ENCODE data around the gene DIAPH2.
"Not testable (repeated sequence)": the region's sequence is repeated elsewhere in the genome, so short reads cannot be mapped to it uniquely, and the experiment has no call there.

The DIAPH2 gene
- total RNA-seq = 36.4 reads per million, percentile 61 among the genes with 10 or more reads in this experiment

DNA sequence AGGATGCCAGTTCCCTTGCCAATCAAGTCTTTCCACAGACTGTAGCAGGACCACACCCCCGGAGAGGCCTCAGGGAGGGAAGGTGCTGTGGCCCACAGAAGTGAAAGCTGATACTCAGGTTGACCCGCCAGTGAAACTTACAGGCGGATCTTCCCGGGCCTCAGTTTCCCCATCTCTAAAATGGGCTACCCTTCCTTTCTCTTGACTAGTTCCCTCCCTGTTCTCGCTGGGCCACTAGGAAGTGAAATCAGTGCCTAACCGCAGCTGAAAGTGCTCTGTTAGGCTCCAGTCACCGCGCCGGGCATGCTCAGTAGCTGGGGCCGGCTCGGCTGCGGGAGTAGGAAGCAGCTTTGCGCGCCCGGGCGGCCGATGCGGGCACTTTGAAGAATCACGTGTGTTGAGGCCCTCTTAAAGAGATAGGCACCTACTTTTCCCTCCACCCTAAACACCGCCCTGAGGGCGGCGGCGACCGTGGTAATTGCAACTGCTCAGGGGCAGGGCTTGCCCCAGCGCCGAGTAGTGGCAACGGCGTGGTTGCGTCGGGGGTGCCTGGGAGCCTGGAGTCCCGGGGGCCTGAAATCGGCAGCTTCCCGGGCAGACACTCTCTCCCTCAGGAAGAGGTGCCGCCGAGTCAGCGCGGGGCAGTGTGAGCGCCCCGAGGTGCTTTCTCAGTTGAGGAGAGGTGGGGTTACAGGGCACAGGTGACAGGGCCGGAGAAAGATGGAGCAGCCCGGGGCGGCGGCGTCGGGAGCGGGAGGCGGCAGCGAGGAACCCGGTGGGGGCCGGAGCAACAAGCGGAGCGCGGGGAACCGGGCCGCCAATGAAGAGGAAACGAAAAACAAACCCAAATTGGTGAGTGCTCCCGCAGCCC is at the start of gene DIAPH2:
Gene DIAPH2, plus strand, starts transcription at position 504 of the 871 bp plus-strand sequence.
- DNase-seq = peak; percentile 65

GRCh38 chrX:96650023-96650422 is 34.6 kb upstream of the DIAPH2 start:
- no peak for DNase-seq

DNA sequence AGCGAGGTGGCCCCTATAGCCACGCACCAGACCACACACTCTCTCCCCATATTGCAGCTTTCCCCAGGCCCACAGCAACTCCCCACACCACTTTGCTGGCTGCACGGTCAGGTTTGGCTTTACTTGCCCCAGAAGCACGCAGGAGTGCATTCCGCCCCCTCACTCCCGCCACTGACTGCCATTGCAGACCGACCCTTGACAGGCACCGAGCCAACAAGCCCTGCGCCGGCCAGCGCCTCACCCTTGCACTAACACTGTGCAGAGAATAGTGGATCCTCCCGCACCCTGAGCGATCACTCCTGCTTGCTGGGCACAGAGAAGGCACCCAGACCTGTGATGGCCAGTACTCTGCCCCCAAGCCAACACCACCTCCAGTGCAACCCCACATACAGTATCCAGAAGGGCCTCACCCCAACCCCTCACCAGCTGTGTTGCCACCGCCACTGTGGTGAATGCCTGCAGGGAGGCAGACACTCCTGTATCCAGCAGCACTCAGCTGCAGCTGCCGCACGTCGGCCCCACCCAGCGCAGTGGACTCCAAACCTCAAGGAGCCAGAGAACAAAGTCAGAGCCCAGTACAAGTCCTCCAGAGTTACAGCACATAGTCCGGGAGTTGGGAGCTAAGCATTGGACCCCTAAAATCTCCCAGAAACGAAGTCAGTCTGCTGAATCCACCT is 28.6 kb upstream of the DIAPH2 start:
- no peak for DNase-seq

DNA sequence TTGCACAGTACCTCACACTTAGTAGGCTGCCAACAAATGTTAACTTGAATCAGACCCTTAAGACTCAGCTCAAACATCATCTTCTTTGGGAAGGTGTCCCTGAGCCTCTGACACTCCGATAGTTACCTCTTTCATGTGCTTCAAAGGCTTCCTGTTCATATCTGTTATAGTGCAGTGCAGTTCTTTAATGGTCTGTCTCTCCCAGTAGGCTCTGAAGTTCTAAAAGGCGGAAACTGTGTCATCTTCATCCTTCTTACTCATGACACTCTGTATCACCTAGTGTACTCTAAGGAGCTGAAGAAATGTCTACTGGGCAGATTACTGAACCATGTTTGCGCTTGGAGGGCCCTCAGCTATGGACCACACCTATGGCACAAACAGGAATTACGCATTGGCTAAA is 2.1 kb upstream of the DIAPH2 start:
- no peak for DNase-seq

- DNase-seq = no peak
Measured at GRCh38 chrX:96683997-96684338, 674 bp upstream of the DIAPH2 start.

DNA sequence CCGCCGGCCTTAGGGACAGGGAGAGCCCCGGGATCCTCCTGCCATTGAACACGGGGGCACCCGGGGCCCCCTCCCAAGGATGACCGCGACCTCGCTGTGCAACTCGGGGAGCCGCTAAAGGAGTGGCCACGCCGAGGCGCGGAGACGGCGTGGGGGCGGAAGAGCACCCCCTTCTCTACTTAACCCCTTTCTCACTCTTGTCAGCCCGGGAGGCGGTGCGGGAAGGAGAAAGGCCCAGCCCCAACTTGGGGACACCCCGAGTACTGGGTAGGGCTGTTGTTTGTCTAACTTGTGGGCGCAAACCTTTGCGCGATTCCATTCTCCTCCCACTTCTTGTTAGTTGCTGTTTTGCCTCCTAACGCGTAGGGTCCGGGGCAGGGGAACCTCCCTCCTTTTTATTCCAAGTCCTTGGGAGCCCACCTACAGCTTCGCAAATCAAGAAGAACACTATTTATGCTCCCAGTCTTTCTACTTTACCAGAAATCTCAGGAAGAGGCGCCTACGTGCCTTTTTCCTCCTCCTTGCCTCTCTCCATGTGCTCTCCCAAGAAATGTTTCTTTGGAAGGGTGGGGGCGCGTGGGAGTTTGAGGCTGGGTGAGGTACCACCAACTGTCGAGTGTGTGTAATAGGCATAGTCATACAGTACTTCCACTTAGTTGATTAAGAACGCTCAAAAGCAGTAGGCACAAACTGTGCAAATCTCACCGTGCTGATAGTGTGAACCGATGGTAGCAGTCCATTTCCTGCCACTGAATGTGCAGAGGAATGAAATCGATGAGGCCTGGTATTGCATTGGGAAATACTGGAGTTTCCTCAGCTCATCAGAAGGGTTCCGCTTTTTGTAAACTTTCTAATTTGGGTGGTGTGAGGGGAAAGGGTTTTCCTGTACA is 813 bp downstream of the DIAPH2 start:
- peak; percentile 6 for DNase-seq

DNA sequence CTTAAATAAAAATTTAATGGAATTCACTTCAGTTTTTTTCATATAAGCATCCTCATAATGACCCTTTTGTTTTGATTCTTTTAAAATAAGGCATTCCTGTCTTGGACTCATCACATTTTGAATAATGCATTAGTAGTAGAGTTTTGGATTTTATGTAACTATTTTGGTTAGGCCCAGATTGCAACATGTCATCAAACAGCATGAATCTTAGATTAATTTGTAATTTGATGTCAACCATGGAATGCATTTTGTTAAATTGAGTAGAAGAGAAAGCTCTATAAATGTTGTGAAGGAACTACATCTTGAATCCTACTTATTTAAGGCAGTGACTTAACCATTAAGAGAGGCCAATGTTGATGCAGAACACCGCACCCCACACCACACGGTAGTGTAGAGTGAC is 3.1 kb downstream of the DIAPH2 start:
- no peak for DNase-seq

DNA sequence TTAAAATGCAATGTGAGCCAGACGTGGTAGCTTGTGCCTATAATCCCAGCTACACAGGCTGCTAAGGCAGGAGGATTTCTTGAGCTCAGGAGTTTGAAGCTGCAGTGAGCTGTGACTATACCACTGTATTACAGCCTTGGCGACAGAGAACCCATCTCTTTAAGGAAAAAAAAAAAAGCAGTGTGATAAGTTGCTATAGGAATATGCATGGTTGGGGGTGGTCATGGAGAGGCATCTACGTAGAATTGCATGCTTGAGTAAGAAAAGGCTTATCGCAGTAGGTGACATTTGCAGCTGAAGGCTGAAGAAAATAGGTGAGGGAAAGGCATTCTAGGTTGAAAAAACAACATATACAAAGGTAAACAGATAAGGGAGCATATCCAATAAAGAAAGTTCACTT is 4.1 kb downstream of the DIAPH2 start:
- no peak for DNase-seq

DNA sequence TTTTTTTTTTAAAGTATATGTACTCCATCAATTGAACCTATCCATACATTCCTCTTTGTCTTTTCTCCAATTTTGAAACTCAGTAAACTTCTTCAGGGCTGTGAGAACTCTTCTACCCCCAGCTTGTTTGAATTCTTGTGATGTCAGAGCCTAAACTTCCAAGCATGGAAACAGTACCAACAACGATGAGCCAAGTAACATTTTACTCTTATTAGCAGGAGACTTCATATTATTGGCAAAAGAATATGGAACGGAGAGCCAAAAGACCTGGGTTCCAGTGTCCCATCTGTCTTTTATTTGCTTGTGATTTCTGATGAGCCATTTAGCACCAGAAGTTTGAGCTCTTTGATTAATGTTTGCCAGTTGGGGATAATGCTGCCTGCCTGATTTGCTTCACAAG is 5.3 kb downstream of the DIAPH2 start:
- no peak for DNase-seq

DNA sequence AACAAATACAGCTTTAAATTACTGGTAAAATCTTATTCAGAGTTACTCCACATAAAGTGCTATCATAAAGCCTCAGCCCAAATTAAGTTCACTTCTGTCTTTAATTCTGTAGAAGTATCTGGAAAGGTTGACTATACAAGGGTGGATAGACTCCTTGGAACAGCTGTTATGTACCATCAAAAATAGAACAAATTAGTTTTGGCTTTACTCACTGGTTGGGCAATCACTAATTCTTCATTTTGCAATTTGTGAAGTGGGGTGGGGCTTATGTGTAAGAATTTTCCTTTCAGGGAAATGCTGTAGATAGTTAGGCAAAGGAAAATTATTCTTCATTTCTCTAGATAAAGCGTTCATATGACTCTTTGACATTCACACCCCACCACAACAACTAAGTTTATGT is 7.8 kb downstream of the DIAPH2 start:
- DNase-seq = no peak

- no peak for DNase-seq
Measured at GRCh38 chrX:96692890-96693289, 8.2 kb downstream of the DIAPH2 start.

DNA sequence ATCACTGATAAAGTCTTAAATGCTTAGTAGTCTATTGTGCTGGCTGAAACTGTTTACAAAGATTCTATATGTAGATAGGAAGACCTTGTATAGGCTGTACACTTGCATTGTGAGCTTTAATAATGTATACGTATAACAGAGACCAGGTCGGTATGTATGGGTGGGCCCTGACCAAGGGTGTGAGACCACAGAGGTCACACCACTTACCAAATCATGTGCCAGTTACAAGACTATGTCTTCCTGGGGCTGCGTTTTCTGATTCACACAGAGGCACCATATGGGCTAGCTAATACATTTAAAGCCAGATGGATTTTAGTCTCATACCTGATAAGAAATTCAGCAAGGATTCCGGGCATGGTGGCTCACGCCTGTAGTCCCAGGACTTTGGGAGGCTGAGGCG is 8.8 kb downstream of the DIAPH2 start:
- DNase-seq = no peak

DNA sequence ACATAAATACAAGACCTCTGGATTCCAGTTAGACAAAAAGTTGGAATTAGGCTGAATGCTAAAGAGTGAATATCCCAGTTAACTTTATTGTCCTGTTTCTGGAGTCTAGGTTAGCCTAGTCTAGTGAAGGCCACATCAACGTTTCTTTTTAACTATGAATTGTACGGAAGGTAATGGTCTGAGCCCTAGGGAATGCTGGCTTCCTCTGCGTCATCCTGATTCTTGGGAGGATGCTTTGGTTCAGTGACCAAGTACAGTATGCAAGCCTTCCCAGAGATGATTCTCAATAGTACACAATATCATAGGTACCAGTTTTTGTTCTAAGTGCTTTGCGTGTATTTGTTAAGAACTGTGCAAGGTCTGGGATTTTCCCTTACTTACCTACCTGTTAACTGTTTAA is 11.8 kb downstream of the DIAPH2 start:
- DNase-seq = no peak

DNA sequence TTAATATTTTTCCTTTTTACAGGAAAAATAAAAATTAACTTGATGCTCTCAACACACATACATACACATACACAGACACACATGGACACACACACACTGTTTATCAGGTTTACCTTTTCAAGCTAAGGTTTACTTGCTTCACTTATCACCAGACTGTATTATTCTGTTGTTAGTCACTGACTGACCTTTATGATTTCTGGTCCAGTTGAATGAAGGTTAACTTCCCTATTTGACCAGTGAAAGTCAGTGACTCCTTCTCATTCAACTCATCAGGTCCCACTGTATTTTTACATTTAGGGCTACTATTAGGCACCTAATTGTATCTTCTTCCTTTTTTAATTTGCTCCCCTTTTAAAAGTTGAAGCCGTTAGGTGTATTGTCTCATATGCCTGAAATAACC is 16.0 kb downstream of the DIAPH2 start:
- DNase-seq = no peak

GRCh38 chrX:96703379-96703778 is 18.7 kb downstream of the DIAPH2 start:
- no peak for DNase-seq

- no peak for DNase-seq
Measured at GRCh38 chrX:96703816-96704215, 19.2 kb downstream of the DIAPH2 start.

GRCh38 chrX:96704629-96705028 is 20.0 kb downstream of the DIAPH2 start:
- no peak for DNase-seq

GRCh38 chrX:96705905-96706304 is 21.3 kb downstream of the DIAPH2 start:
- no peak for DNase-seq

DNA sequence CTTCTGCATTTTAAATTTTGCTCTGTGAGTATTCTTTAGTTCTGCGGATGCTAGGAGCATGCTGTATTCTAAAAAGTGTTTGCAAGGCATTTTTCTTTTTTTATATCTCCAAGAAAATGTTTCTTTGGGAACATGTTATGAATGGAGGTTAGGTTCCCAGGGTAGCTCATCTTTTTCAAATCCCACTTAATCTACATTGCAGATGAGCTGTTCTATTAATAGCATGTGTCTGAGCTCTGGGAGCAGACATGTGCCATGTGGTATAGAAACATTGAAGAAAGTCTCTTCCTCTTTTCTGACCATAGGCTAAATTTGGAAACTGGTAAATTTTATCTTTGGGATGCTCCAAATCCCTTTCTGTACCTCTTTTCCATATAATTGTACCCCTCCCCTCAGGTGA is 23.2 kb downstream of the DIAPH2 start:
- no peak for DNase-seq

- no peak for DNase-seq
Measured at GRCh38 chrX:96710031-96710430, 25.4 kb downstream of the DIAPH2 start.

GRCh38 chrX:96713303-96713702 is 28.7 kb downstream of the DIAPH2 start:
- DNase-seq = no peak

- DNase-seq = not testable (repeated sequence)
Measured at GRCh38 chrX:96714393-96714792, 29.8 kb downstream of the DIAPH2 start.

- DNase-seq = no peak
Measured at GRCh38 chrX:96715481-96715880, 30.8 kb downstream of the DIAPH2 start.
